Measurements from ENCODE around the gene SLC37A2. TPM values are rescaled to one million over a fixed set of nuclear protein-coding genes. Genes with fewer than 3 reads are reported as not detected.

Gene SLC37A2
- total and polyA plus RNA-seq, 12 donors, result 15.3 to 389 (median 173) TPM

- peaks cover 4 to 6% of the 10 kb centered on the region in 2 donors for H3K4me1 ChIP-seq (replicated peaks in 1 of 2)
- no peaks in the 10 kb centered on the region for H3K9me3 ChIP-seq (replicated peaks in 1 of 3)
- intact Hi-C loops (cut with DNase I), result no loop called here
- no peaks in the 10 kb centered on the region for H3K36me3 ChIP-seq (replicated peaks in 1 of 2)
- H3K27me3 ChIP-seq, result no peaks in the 10 kb centered on the region
- WGBS, 4 donors, result 47 to 70% (median 65%) methylated on average over 6 to 8 of the region's 8 CpGs
- no peak for DNase-seq
- no peak overlapping the region for H3K27ac ChIP-seq
- TF ChIP-seq POLR2A (IDR thresholded peaks at IDR 0.05) (no peak), CTCF (IDR thresholded peaks at IDR 0.05) (peak in 1 of 6 experiments; percentile 7)
- no peak overlapping the region for H3K4me3 ChIP-seq
Measured at GRCh38 chr11:125114518-125114917, 51.4 kb downstream of the SLC37A2 start.

DNA sequence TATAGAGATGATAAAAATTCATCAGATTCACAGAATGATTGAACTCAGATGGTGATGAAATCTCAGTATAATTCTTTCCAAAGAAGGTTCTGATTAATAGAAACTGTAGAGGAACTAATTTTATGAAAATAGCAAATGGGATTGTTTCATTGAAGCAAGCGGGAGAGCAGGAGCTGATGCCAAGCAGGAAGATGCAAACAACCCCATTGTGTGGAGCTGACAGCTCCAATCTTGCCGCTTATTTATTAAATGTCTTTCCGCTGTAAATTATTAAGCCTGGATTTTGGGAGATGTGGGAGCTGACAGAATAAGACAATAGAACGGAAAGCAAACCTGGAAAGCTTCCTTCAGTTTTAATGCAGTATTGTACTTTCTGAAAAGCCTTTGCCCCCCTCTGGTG, 54.3 kb downstream of the SLC37A2 start:
- H3K27ac ChIP-seq, result no peak overlapping the region
- TF ChIP-seq CTCF (IDR thresholded peaks at IDR 0.05), result no peak
- TF ChIP-seq POLR2A (IDR thresholded peaks at IDR 0.05), result no peak
- no peaks in the 10 kb centered on the region for H3K27me3 ChIP-seq
- WGBS, 4 donors, result 72 to 77% (median 74%) methylated on average over 4 of the region's 4 CpGs
- H3K36me3 ChIP-seq (replicated peaks in 1 of 2), result no peaks in the 10 kb centered on the region
- no peaks in the 10 kb centered on the region for H3K9me3 ChIP-seq (replicated peaks in 1 of 3)
- H3K4me1 ChIP-seq (replicated peaks in 1 of 2), result no peaks in the 10 kb centered on the region
- no peak overlapping the region for H3K4me3 ChIP-seq
- intact Hi-C loops (cut with DNase I), result no loop called here
- no peak for DNase-seq

- Histone ChIP-seq H3K4me1 (replicated peaks in 1 of 2) (peaks cover 4 to 11% of the 10 kb centered on the region in 2 donors), H3K27me3 (no peaks in the 10 kb centered on the region), H3K36me3 (replicated peaks in 1 of 2) (no peaks in the 10 kb centered on the region), H3K4me3 (peak overlapping the region in 1 of 4 donors; percentile 36), H3K27ac (peak overlapping the region in 2 of 5 donors; percentile 29 to 53), H3K9me3 (replicated peaks in 1 of 3) (no peaks in the 10 kb centered on the region)
- no peak for DNase-seq
- TF ChIP-seq POLR2A (IDR thresholded peaks at IDR 0.05), result no peak
- 45 to 53% (median 51%) methylated on average over 4 of the region's 4 CpGs for WGBS, 4 donors
- intact Hi-C loops (cut with DNase I), result no loop called here
Measured at GRCh38 chr11:125123194-125123946, 60.3 kb downstream of the SLC37A2 start.

GRCh38 chr11:125123947-125124617, 61.0 kb downstream of the SLC37A2 start:
- intact Hi-C loops (cut with DNase I), result no loop called here
- 52 to 62% (median 54%) methylated on average over 10 of the region's 10 CpGs for WGBS, 4 donors

More at GRCh38 chr11:125123947-125124617, 61.0 kb downstream of the SLC37A2 start:
- peak; percentile 51 to 64 (median 56) for TF ChIP-seq CTCF (IDR thresholded peaks at IDR 0.05)
- TF ChIP-seq POLR2A (IDR thresholded peaks at IDR 0.05), result no peak
- Histone ChIP-seq H3K4me1 (replicated peaks in 1 of 2) (peaks cover 4 to 11% of the 10 kb centered on the region in 2 donors), H3K9me3 (replicated peaks in 1 of 3) (no peaks in the 10 kb centered on the region), H3K36me3 (replicated peaks in 1 of 2) (no peaks in the 10 kb centered on the region), H3K27ac (peak overlapping the region in 2 of 5 donors; percentile 29 to 53), H3K4me3 (peak overlapping the region in 1 of 4 donors; percentile 36), H3K27me3 (no peaks in the 10 kb centered on the region)
- peak; percentile 52 to 84 (median 72) for DNase-seq
